Caco-2 (cell line): ENCODE measurements around the gene MUC6. TPM values are rescaled to one million over a fixed set of nuclear protein-coding genes. Genes with fewer than 3 reads are reported as not detected.

ENCODE experiments used
- BruUV-seq: library from RNA; stranded (reverse); fragments of 400-500 nt; replicated peaks from 2 replicates; lab custom pipeline; 2021; lab: Mats Ljungman, UMichigan
- CTCF ChIA-PET: fragments of 300-600 bp; sonication (Branson Sonifier 250); formaldehyde crosslinking; loops from one replicate; lab custom pipeline; 2022; ENCODE audit warnings: antibody characterized with exemption; lab: Charles Lee
- POLR2A ChIA-PET: fragments of 300-600 bp; sonication (Branson Sonifier 250); formaldehyde crosslinking; loops from one replicate; lab custom pipeline; 2022; ENCODE audit warnings: antibody characterized with exemption; lab: Charles Lee
- DNase-seq, 2 experiments: peaks; one replicate each; pipeline versions ENCODE4 v3.0.0 to v3.0.0-alpha.2; 2020 to 2022
- H3K27me3 ChIP-seq: replicated peaks from 2 replicates; pipeline ENCODE4 v1.6.0; 2011; ENCODE audit warnings: low read length; ENCODE audit not compliant: control insufficient read depth, insufficient read depth
- H3K36me3 ChIP-seq: 2 replicates; pipeline ENCODE4 v1.5.1; 2011; ENCODE audit warnings: low read length; ENCODE audit not compliant: control insufficient read depth, insufficient read depth
- H3K4me1 ChIP-seq: fragments of 250-450 bp; sonication (Bioruptor Pico); 2 replicates; pipeline ENCODE4 v1.5.1; 2020; ENCODE audit warnings: mild to moderate bottlenecking
- H3K4me3 ChIP-seq: 2 replicates; pipeline ENCODE4 v1.5.1; 2011; ENCODE audit warnings: low read depth, mild to moderate bottlenecking, control low read depth, low read length
- H3K9me3 ChIP-seq: fragments of 250-450 bp; sonication (Bioruptor Pico); 2 replicates; pipeline ENCODE4 v1.5.1; 2020; ENCODE audit warnings: mild to moderate bottlenecking, moderate library complexity
- H3K27ac Mint-ChIP-seq: one replicate; pipeline ENCODE4 v1.8.0; 2022; ENCODE audit warnings: mixed read lengths; ENCODE audit not compliant: unreplicated experiment
- H3K27me3 Mint-ChIP-seq: one replicate; pipeline ENCODE4 v1.8.0; 2022; ENCODE audit warnings: mixed read lengths; ENCODE audit not compliant: insufficient read depth, unreplicated experiment
- H3K36me3 Mint-ChIP-seq: one replicate; pipeline ENCODE4 v1.8.0; 2022; ENCODE audit warnings: mild to moderate bottlenecking, mixed read lengths; ENCODE audit not compliant: insufficient read depth, unreplicated experiment
- H3K4me1 Mint-ChIP-seq: one replicate; pipeline ENCODE4 v1.8.0; 2022; ENCODE audit warnings: low read depth, mixed read lengths; ENCODE audit not compliant: unreplicated experiment
- H3K4me3 Mint-ChIP-seq: one replicate; pipeline ENCODE4 v1.8.0; 2022; ENCODE audit warnings: mild to moderate bottlenecking, moderate library complexity, mixed read lengths; ENCODE audit not compliant: unreplicated experiment
- H3K9me3 Mint-ChIP-seq: one replicate; pipeline ENCODE4 v1.8.0; 2022; ENCODE audit warnings: mixed read lengths; ENCODE audit not compliant: unreplicated experiment
- intact Hi-C: fragments of 100-400 bp; cut with micrococcal nuclease; formaldehyde crosslinking; loops from one replicate; pipeline ENCODE4 v1.10.0; 2022; ENCODE audit not compliant: unreplicated experiment
- total RNA-seq: library from RNA; stranded (reverse); gene quantifications from 2 replicates; pipeline ENCODE4 v1.2.3, GENCODE V29; 2022
- TF ChIP-seq, protein P1 (sequence below), 2 experiments: fragments of 200-600 bp in 1 of 2; IDR thresholded peaks; 1 replicate in 1 of 2; 2 replicates in 1 of 2; pipeline versions ENCODE4 v1.5.1 to v1.8.0; 2011 to 2022; ENCODE audit warnings: antibody characterized with exemption in 1 of 2, control low read depth in 1 of 2, inconsistent platforms in 1 of 2, low read depth in 1 of 2, low read length in 1 of 2, mild to moderate bottlenecking in 1 of 2, moderate library complexity in 1 of 2; ENCODE audit not compliant: insufficient read depth in 1 of 2, severe bottlenecking in 1 of 2, unreplicated experiment in 1 of 2

MUC6 gene
- total RNA-seq, 1 experiment from 2014 or later = not detected

- CTCF ChIA-PET = no interaction called here
- Histone ChIP-seq H3K9me3 (no peaks in the 10 kb centered on the region), H3K36me3 (no peaks in the 10 kb centered on the region), H3K27me3 (no peaks in the 10 kb centered on the region), H3K4me1 (no peaks in the 10 kb centered on the region), H3K4me3 (no peak overlapping the region)
- no peaks in the 10 kb centered on the region for H3K9me3 Mint-ChIP-seq
- TF ChIP-seq, protein P1, sequence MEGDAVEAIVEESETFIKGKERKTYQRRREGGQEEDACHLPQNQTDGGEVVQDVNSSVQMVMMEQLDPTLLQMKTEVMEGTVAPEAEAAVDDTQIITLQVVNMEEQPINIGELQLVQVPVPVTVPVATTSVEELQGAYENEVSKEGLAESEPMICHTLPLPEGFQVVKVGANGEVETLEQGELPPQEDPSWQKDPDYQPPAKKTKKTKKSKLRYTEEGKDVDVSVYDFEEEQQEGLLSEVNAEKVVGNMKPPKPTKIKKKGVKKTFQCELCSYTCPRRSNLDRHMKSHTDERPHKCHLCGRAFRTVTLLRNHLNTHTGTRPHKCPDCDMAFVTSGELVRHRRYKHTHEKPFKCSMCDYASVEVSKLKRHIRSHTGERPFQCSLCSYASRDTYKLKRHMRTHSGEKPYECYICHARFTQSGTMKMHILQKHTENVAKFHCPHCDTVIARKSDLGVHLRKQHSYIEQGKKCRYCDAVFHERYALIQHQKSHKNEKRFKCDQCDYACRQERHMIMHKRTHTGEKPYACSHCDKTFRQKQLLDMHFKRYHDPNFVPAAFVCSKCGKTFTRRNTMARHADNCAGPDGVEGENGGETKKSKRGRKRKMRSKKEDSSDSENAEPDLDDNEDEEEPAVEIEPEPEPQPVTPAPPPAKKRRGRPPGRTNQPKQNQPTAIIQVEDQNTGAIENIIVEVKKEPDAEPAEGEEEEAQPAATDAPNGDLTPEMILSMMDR (IDR thresholded peaks at IDR 0.05; ENCODE audit: insufficient read depth in 1 of 2, low read depth in 1 of 2, low read length in 1 of 2, severe bottlenecking in 1 of 2, unreplicated experiment in 1 of 2) = no peak
- no peaks in the 10 kb centered on the region for H3K27me3 Mint-ChIP-seq
- no peak for DNase-seq
- peaks cover 13% of the 10 kb centered on the region for H3K36me3 Mint-ChIP-seq
- no peak overlapping the region for H3K27ac Mint-ChIP-seq
- POLR2A ChIA-PET = no interaction called here
- H3K4me1 Mint-ChIP-seq = no peaks in the 10 kb centered on the region
- BruUV-seq = no TSS peak
- intact Hi-C loops = no loop called here
- H3K4me3 Mint-ChIP-seq = no peak overlapping the region
Observed at GRCh38 chr11:1032310-1032891, 4.1 kb downstream of the MUC6 start.

- Histone ChIP-seq H3K36me3 (no peaks in the 10 kb centered on the region), H3K4me1 (no peaks in the 10 kb centered on the region), H3K27me3 (no peaks in the 10 kb centered on the region), H3K9me3 (no peaks in the 10 kb centered on the region), H3K4me3 (no peak overlapping the region)
- ChIA-PET POLR2A (interaction anchor here (0.6 kb wide), 1 partner anchor 180 kb away, joined by 3 read pairs; no protein-coding TSS in a partner anchor), CTCF (no interaction called here)
- no peaks in the 10 kb centered on the region for H3K27me3 Mint-ChIP-seq
- intact Hi-C loops = no loop called here
- no peak overlapping the region for H3K27ac Mint-ChIP-seq
- no peaks in the 10 kb centered on the region for H3K4me1 Mint-ChIP-seq
- no peak overlapping the region for H3K4me3 Mint-ChIP-seq
- no TSS peak for BruUV-seq
- peaks cover 13% of the 10 kb centered on the region for H3K36me3 Mint-ChIP-seq
- DNase-seq = no peak
- no peaks in the 10 kb centered on the region for H3K9me3 Mint-ChIP-seq
- TF ChIP-seq, protein P1 (IDR thresholded peaks at IDR 0.05; ENCODE audit: insufficient read depth in 1 of 2, low read depth in 1 of 2, low read length in 1 of 2, severe bottlenecking in 1 of 2, unreplicated experiment in 1 of 2) = no peak
Observed at GRCh38 chr11:1031121-1031899, 5.2 kb downstream of the MUC6 start.

DNA sequence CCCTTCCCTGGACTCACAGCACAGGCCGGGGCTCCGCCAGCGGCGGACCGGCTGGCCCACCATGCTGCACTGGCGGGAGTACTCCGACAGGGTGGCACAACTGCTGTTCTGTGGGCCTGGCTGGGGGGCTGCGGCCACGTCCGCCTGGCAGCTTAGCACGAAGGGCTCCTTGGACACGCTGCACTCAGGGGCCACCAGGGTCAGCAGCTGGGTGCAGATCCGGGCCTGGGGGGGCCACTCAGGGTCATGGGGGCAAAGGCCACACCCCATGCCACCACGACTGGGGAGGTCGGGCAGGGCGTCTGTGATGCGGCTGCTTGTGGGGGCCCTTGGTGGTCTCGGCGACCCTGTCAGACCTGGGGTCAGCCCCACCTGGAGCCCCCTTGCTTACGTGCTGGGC lies 6.0 kb downstream of the MUC6 start:
- Mint-ChIP-seq H3K36me3 (peaks cover 13% of the 10 kb centered on the region), H3K4me1 (no peaks in the 10 kb centered on the region), H3K9me3 (no peaks in the 10 kb centered on the region), H3K27me3 (no peaks in the 10 kb centered on the region), H3K27ac (no peak overlapping the region), H3K4me3 (no peak overlapping the region)
- no peaks in the 10 kb centered on the region for H3K4me1 ChIP-seq
- TF ChIP-seq, protein P1 (IDR thresholded peaks at IDR 0.05; ENCODE audit: insufficient read depth in 1 of 2, low read depth in 1 of 2, low read length in 1 of 2, severe bottlenecking in 1 of 2, unreplicated experiment in 1 of 2) = no peak
- ChIA-PET POLR2A (interaction anchor here (0.6 kb wide), 1 partner anchor 179 kb away, joined by 3 read pairs; no protein-coding TSS in a partner anchor), CTCF (no interaction called here)
- H3K27me3 ChIP-seq = no peaks in the 10 kb centered on the region
- no TSS peak for BruUV-seq
- H3K36me3 ChIP-seq = no peaks in the 10 kb centered on the region
- no peak overlapping the region for H3K4me3 ChIP-seq
- no peak for DNase-seq
- intact Hi-C loops = no loop called here
- H3K9me3 ChIP-seq = no peaks in the 10 kb centered on the region
